ENCODE results near the gene HSPG2. TPM values are rescaled to one million over a fixed set of nuclear protein-coding genes. Genes with fewer than 3 reads are reported as not detected.

Gene HSPG2
- total and polyA plus RNA-seq, 9 of the 15 experiments (the other 6 are each of a cell fraction or from before 2014, with no cell fraction given): 0.14 to 160 (median 15.7) TPM

DNA sequence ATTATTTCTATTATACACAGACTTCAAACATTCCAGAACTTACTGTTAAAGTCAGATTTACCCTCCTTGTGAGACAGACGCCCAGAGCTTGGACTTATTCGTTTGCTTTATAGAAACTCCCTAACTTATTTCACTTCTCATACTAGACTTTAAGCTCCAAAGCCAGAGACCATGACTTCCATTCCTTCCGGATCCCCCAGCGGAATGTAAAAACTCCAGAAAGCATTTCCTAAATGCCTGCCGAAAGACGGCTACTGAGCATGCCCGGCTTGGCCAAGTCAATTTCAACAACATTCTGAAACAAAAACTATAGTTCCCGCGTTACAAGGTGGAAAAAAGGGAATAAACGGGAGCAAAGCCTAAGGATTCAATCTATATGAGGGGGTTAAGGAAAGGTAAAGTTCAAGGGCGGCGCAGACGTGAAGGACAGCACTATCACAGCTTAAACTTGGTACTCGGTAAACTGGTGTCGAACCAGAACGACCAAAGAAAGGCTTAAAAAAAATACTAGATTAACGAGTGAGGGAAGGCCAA lies 155.2 kb downstream of the HSPG2 start (continued):
- TF ChIP-seq, protein P1, sequence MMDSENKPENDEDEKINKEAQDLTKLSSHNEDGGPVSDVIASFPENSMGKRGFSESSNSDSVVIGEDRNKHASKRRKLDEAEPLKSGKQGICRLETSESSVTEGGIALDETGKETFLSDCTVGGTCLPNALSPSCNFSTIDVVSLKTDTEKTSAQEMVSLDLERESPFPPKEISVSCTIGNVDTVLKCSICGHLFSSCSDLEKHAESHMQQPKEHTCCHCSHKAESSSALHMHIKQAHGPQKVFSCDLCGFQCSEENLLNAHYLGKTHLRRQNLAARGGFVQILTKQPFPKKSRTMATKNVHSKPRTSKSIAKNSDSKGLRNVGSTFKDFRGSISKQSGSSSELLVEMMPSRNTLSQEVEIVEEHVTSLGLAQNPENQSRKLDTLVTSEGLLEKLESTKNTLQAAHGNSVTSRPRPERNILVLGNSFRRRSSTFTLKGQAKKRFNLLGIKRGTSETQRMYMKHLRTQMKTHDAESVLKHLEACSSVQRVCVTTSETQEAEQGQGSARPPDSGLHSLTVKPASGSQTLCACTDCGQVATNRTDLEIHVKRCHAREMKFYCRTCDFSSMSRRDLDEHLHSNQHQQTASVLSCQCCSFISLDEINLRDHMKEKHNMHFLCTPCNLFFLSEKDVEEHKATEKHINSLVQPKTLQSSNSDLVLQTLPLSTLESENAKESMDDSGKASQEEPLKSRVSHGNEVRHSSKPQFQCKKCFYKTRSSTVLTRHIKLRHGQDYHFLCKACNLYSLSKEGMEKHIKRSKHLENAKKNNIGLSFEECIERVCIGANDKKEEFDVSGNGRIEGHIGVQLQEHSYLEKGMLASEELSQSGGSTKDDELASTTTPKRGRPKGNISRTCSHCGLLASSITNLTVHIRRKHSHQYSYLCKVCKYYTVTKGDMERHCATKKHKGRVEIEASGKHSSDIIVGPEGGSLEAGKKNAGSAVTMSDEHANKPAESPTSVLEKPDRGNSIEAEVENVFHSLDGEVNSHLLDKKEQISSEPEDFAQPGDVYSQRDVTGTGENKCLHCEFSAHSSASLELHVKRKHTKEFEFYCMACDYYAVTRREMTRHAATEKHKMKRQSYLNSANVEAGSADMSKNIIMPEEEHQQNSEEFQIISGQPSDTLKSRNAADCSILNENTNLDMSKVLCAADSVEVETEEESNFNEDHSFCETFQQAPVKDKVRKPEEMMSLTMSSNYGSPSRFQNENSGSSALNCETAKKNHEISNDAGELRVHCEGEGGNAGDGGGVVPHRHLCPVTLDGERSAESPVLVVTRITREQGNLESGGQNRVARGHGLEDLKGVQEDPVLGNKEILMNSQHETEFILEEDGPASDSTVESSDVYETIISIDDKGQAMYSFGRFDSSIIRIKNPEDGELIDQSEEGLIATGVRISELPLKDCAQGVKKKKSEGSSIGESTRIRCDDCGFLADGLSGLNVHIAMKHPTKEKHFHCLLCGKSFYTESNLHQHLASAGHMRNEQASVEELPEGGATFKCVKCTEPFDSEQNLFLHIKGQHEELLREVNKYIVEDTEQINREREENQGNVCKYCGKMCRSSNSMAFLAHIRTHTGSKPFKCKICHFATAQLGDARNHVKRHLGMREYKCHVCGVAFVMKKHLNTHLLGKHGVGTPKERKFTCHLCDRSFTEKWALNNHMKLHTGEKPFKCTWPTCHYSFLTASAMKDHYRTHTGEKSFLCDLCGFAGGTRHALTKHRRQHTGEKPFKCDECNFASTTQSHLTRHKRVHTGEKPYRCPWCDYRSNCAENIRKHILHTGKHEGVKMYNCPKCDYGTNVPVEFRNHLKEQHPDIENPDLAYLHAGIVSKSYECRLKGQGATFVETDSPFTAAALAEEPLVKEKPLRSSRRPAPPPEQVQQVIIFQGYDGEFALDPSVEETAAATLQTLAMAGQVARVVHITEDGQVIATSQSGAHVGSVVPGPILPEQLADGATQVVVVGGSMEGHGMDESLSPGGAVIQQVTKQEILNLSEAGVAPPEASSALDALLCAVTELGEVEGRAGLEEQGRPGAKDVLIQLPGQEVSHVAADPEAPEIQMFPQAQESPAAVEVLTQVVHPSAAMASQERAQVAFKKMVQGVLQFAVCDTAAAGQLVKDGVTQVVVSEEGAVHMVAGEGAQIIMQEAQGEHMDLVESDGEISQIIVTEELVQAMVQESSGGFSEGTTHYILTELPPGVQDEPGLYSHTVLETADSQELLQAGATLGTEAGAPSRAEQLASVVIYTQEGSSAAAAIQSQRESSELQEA (IDR thresholded peaks at IDR 0.05; ENCODE audit: low read depth): no peak
- no peak for TF ChIP-seq NR2C1 (IDR thresholded peaks at IDR 0.05)
- peak; percentile 37; the same call in 1 of the 2 replicates for TF ChIP-seq NR2C1 (tag; IDR thresholded peaks at IDR 0.05)
- no peak for TF ChIP-seq ZNF384 (IDR thresholded peaks at IDR 0.05; ENCODE audit: low read depth, low read length)
- TF ChIP-seq, protein P2, sequence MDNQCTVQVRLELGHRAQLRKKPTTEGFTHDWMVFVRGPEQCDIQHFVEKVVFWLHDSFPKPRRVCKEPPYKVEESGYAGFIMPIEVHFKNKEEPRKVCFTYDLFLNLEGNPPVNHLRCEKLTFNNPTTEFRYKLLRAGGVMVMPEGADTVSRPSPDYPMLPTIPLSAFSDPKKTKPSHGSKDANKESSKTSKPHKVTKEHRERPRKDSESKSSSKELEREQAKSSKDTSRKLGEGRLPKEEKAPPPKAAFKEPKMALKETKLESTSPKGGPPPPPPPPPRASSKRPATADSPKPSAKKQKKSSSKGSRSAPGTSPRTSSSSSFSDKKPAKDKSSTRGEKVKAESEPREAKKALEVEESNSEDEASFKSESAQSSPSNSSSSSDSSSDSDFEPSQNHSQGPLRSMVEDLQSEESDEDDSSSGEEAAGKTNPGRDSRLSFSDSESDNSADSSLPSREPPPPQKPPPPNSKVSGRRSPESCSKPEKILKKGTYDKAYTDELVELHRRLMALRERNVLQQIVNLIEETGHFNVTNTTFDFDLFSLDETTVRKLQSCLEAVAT (IDR thresholded peaks at IDR 0.05): peak in 1 of 2 experiments; percentile 59; a peak in 2 of 4 replicates
- TF ChIP-seq, protein P3, sequence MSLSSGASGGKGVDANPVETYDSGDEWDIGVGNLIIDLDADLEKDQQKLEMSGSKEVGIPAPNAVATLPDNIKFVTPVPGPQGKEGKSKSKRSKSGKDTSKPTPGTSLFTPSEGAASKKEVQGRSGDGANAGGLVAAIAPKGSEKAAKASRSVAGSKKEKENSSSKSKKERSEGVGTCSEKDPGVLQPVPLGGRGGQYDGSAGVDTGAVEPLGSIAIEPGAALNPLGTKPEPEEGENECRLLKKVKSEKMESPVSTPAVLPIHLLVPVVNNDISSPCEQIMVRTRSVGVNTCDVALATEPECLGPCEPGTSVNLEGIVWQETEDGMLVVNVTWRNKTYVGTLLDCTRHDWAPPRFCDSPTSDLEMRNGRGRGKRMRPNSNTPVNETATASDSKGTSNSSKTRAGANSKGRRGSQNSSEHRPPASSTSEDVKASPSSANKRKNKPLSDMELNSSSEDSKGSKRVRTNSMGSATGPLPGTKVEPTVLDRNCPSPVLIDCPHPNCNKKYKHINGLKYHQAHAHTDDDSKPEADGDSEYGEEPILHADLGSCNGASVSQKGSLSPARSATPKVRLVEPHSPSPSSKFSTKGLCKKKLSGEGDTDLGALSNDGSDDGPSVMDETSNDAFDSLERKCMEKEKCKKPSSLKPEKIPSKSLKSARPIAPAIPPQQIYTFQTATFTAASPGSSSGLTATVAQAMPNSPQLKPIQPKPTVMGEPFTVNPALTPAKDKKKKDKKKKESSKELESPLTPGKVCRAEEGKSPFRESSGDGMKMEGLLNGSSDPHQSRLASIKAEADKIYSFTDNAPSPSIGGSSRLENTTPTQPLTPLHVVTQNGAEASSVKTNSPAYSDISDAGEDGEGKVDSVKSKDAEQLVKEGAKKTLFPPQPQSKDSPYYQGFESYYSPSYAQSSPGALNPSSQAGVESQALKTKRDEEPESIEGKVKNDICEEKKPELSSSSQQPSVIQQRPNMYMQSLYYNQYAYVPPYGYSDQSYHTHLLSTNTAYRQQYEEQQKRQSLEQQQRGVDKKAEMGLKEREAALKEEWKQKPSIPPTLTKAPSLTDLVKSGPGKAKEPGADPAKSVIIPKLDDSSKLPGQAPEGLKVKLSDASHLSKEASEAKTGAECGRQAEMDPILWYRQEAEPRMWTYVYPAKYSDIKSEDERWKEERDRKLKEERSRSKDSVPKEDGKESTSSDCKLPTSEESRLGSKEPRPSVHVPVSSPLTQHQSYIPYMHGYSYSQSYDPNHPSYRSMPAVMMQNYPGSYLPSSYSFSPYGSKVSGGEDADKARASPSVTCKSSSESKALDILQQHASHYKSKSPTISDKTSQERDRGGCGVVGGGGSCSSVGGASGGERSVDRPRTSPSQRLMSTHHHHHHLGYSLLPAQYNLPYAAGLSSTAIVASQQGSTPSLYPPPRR (CRISPR knock-in tag; IDR thresholded peaks at IDR 0.05; ENCODE audit: borderline replicate concordance): no peak
- TF ChIP-seq, protein P4, sequence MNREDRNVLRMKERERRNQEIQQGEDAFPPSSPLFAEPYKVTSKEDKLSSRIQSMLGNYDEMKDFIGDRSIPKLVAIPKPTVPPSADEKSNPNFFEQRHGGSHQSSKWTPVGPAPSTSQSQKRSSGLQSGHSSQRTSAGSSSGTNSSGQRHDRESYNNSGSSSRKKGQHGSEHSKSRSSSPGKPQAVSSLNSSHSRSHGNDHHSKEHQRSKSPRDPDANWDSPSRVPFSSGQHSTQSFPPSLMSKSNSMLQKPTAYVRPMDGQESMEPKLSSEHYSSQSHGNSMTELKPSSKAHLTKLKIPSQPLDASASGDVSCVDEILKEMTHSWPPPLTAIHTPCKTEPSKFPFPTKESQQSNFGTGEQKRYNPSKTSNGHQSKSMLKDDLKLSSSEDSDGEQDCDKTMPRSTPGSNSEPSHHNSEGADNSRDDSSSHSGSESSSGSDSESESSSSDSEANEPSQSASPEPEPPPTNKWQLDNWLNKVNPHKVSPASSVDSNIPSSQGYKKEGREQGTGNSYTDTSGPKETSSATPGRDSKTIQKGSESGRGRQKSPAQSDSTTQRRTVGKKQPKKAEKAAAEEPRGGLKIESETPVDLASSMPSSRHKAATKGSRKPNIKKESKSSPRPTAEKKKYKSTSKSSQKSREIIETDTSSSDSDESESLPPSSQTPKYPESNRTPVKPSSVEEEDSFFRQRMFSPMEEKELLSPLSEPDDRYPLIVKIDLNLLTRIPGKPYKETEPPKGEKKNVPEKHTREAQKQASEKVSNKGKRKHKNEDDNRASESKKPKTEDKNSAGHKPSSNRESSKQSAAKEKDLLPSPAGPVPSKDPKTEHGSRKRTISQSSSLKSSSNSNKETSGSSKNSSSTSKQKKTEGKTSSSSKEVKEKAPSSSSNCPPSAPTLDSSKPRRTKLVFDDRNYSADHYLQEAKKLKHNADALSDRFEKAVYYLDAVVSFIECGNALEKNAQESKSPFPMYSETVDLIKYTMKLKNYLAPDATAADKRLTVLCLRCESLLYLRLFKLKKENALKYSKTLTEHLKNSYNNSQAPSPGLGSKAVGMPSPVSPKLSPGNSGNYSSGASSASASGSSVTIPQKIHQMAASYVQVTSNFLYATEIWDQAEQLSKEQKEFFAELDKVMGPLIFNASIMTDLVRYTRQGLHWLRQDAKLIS (CRISPR knock-in tag; IDR thresholded peaks at IDR 0.05): no peak
- TF ChIP-seq ZNF764 (CRISPR knock-in tag; IDR thresholded peaks at IDR 0.05; ENCODE audit: low read depth): no peak
